ENCODE results near the gene OGDH.

DNA sequence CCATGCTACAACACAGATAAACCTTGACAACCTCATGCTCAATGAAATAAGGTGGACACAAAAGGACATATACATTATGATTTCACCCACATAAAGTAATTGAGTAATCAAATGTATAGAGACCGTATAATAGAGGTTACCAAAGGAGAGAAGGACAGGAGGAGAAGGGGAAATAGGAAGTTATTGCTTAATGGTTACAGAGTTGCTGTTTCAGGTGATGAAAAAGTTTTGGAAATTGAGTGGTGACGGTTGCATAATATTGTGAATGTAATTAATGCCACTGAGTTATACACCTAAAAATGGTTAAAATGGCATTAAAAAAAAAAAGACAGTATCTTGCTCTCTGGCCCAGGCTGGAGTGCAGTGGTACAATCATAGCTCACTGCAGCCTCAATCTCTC is 1.5 kb upstream of the OGDH start:
- TF ChIP-seq, protein P1, sequence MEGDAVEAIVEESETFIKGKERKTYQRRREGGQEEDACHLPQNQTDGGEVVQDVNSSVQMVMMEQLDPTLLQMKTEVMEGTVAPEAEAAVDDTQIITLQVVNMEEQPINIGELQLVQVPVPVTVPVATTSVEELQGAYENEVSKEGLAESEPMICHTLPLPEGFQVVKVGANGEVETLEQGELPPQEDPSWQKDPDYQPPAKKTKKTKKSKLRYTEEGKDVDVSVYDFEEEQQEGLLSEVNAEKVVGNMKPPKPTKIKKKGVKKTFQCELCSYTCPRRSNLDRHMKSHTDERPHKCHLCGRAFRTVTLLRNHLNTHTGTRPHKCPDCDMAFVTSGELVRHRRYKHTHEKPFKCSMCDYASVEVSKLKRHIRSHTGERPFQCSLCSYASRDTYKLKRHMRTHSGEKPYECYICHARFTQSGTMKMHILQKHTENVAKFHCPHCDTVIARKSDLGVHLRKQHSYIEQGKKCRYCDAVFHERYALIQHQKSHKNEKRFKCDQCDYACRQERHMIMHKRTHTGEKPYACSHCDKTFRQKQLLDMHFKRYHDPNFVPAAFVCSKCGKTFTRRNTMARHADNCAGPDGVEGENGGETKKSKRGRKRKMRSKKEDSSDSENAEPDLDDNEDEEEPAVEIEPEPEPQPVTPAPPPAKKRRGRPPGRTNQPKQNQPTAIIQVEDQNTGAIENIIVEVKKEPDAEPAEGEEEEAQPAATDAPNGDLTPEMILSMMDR (IDR thresholded peaks at IDR 0.05), result no peak
- TF ChIP-seq POLR2A (IDR thresholded peaks at IDR 0.05) (no peak), EP300 (IDR thresholded peaks at IDR 0.05) (no peak)

Data from ovary (tissue), 3 donors.